Muscle of leg (tissue), 11 donors: ENCODE measurements around the gene MAST4. TPM values are rescaled to one million over a fixed set of nuclear protein-coding genes. Genes with fewer than 3 reads are reported as not detected.
A peak's percentile ranks its signal among the peaks of the same experiment; 100 is the strongest.

Experiments used
- DNase-seq: peaks from one replicate; pipeline ENCODE4 v3.0.0; 2013
- H3K27ac ChIP-seq: one replicate; pipeline ENCODE4 v1.5.1; 2013; ENCODE audit warnings: mild to moderate bottlenecking, low read length, control low read depth
- H3K27me3 ChIP-seq: one replicate; pipeline ENCODE4 v1.6.1; 2013; ENCODE audit warnings: low read length; ENCODE audit not compliant: control insufficient read depth, insufficient read depth
- H3K36me3 ChIP-seq: one replicate; pipeline ENCODE4 v1.6.1; 2013; ENCODE audit warnings: low read length; ENCODE audit not compliant: control insufficient read depth, insufficient read depth
- H3K4me1 ChIP-seq: one replicate; pipeline ENCODE4 v1.6.1; 2013; ENCODE audit warnings: low read length; ENCODE audit not compliant: control insufficient read depth, insufficient read depth
- H3K4me3 ChIP-seq: one replicate; pipeline ENCODE4 v1.5.1; 2013; ENCODE audit warnings: low read length, control low read depth
- H3K9me3 ChIP-seq: replicated peaks from 2 replicates; pipeline ENCODE4 v1.6.1; 2013; ENCODE audit warnings: low read depth, low read length; ENCODE audit not compliant: control insufficient read depth
- WGBS: methylation state at CpG from one replicate; pipeline ENCODE4 v1.1.5; 2013; ENCODE audit warnings: missing lambda C conversion rate; ENCODE audit not compliant: insufficient coverage; 5-methylcytosine and 5-hydroxymethylcytosine counted together
- polyA plus RNA-seq, 8 donors: library from polyadenylated mRNA; unstranded; fragments of 120-200 nt; gene quantifications; one replicate each; pipeline versions ENCODE4 v1.2.1 to v1.2.3, GENCODE V29; 2013; ENCODE audit warnings: inconsistent platforms in 1 of 8, low replicate concordance in 1 of 8; ENCODE audit not compliant: insufficient read length in 8 of 8, insufficient read depth in 1 of 8
- total RNA-seq: library from RNA; stranded (reverse); fragments of 120-200 nt; gene quantifications from one replicate; pipeline ENCODE4 v1.2.4, GENCODE V29; 2013

MAST4 gene
- total and polyA plus RNA-seq, 9 donors = 7.3 to 15.4 (median 10.9) TPM

- Histone ChIP-seq H3K36me3 (no peaks in the 10 kb centered on the region), H3K27me3 (no peaks in the 10 kb centered on the region), H3K9me3 (no peaks in the 10 kb centered on the region), H3K4me1 (no peaks in the 10 kb centered on the region), H3K27ac (no peak overlapping the region), H3K4me3 (no peak overlapping the region)
- DNase-seq = no peak
- WGBS = no CpG with 5 or more reads among the region's 2 CpGs
These were observed 431.0 kb downstream of the MAST4 start for GRCh38 chr5:67027171-67027570.

- H3K4me3 ChIP-seq = no peak overlapping the region
These were observed 432.2 kb downstream of the MAST4 start for GRCh38 chr5:67028371-67028770.

GRCh38 chr5:67028941-67029340, 432.7 kb downstream of the MAST4 start:
- DNase-seq = no peak
- Histone ChIP-seq H3K27me3 (no peaks in the 10 kb centered on the region), H3K36me3 (no peaks in the 10 kb centered on the region), H3K4me3 (no peak overlapping the region), H3K4me1 (no peaks in the 10 kb centered on the region), H3K9me3 (no peaks in the 10 kb centered on the region), H3K27ac (no peak overlapping the region)
- no CpG with 5 or more reads among the region's 4 CpGs for WGBS

More at GRCh38 chr5:67028371-67028770, 432.2 kb downstream of the MAST4 start:
- H3K27ac ChIP-seq = no peak overlapping the region
- no peaks in the 10 kb centered on the region for H3K9me3 ChIP-seq
- 95% methylated on average over 4 of the region's 4 CpGs for WGBS
- H3K4me1 ChIP-seq = no peaks in the 10 kb centered on the region
- DNase-seq = no peak
- H3K36me3 ChIP-seq = no peaks in the 10 kb centered on the region
- no peaks in the 10 kb centered on the region for H3K27me3 ChIP-seq

- no peak for DNase-seq
- Histone ChIP-seq H3K27ac (no peak overlapping the region), H3K27me3 (no peaks in the 10 kb centered on the region), H3K4me1 (no peaks in the 10 kb centered on the region), H3K36me3 (no peaks in the 10 kb centered on the region), H3K9me3 (no peaks in the 10 kb centered on the region), H3K4me3 (no peak overlapping the region)
These were observed 433.3 kb downstream of the MAST4 start for GRCh38 chr5:67029481-67029880.

- Histone ChIP-seq H3K27ac (no peak overlapping the region), H3K9me3 (no peaks in the 10 kb centered on the region), H3K4me3 (no peak overlapping the region), H3K27me3 (no peaks in the 10 kb centered on the region), H3K36me3 (no peaks in the 10 kb centered on the region), H3K4me1 (no peaks in the 10 kb centered on the region)
- DNase-seq = no peak
- no CpG with 5 or more reads among the region's 2 CpGs for WGBS
These were observed 434.3 kb downstream of the MAST4 start for GRCh38 chr5:67030289-67031056.

GRCh38 chr5:67031057-67031443, 434.9 kb downstream of the MAST4 start:
- Histone ChIP-seq H3K9me3 (no peaks in the 10 kb centered on the region), H3K36me3 (no peaks in the 10 kb centered on the region), H3K4me1 (no peaks in the 10 kb centered on the region), H3K27me3 (no peaks in the 10 kb centered on the region), H3K4me3 (no peak overlapping the region), H3K27ac (no peak overlapping the region)
- no peak for DNase-seq
- WGBS = 50% methylated on average over 2 of the region's 3 CpGs

GRCh38 chr5:67031692-67032091, 435.5 kb downstream of the MAST4 start:
- Histone ChIP-seq H3K36me3 (no peaks in the 10 kb centered on the region), H3K27ac (no peak overlapping the region), H3K27me3 (no peaks in the 10 kb centered on the region), H3K9me3 (no peaks in the 10 kb centered on the region), H3K4me1 (no peaks in the 10 kb centered on the region), H3K4me3 (no peak overlapping the region)
- no CpG with 5 or more reads among the region's 3 CpGs for WGBS
- DNase-seq = peak; percentile 23

- Histone ChIP-seq H3K27me3 (no peaks in the 10 kb centered on the region), H3K4me1 (no peaks in the 10 kb centered on the region), H3K9me3 (no peaks in the 10 kb centered on the region), H3K4me3 (no peak overlapping the region), H3K36me3 (no peaks in the 10 kb centered on the region), H3K27ac (no peak overlapping the region)
- peak; percentile 60 for DNase-seq
- WGBS = no CpG with 5 or more reads among the region's 2 CpGs
These were observed 436.9 kb downstream of the MAST4 start for GRCh38 chr5:67032921-67033664.

- Histone ChIP-seq H3K9me3 (no peaks in the 10 kb centered on the region), H3K36me3 (no peaks in the 10 kb centered on the region), H3K27ac (no peak overlapping the region), H3K4me3 (no peak overlapping the region), H3K4me1 (no peaks in the 10 kb centered on the region), H3K27me3 (no peaks in the 10 kb centered on the region)
- DNase-seq = no peak
- 90% methylated on average over 2 of the region's 8 CpGs for WGBS
These were observed 437.9 kb downstream of the MAST4 start for GRCh38 chr5:67033880-67034651.

- WGBS = no CpG with 5 or more reads among the region's 4 CpGs
- no peak overlapping the region for H3K4me3 ChIP-seq
- no peaks in the 10 kb centered on the region for H3K9me3 ChIP-seq
- no peaks in the 10 kb centered on the region for H3K27me3 ChIP-seq
- peak; percentile 31 for DNase-seq
- H3K36me3 ChIP-seq = no peaks in the 10 kb centered on the region
- no peak overlapping the region for H3K27ac ChIP-seq
- H3K4me1 ChIP-seq = no peaks in the 10 kb centered on the region
These were observed 439.0 kb downstream of the MAST4 start for GRCh38 chr5:67035098-67035740.
